ENCODE data around the gene GLIS1. TPM values are rescaled to one million over a fixed set of nuclear protein-coding genes. Genes with fewer than 3 reads are reported as not detected.
"Not testable (repeated sequence)": the region's sequence is repeated elsewhere in the genome, so short reads cannot be mapped to it uniquely, and the experiment has no call there.

GLIS1 gene
- total RNA-seq, 2 experiments from 2014 or later = not detected

DNA sequence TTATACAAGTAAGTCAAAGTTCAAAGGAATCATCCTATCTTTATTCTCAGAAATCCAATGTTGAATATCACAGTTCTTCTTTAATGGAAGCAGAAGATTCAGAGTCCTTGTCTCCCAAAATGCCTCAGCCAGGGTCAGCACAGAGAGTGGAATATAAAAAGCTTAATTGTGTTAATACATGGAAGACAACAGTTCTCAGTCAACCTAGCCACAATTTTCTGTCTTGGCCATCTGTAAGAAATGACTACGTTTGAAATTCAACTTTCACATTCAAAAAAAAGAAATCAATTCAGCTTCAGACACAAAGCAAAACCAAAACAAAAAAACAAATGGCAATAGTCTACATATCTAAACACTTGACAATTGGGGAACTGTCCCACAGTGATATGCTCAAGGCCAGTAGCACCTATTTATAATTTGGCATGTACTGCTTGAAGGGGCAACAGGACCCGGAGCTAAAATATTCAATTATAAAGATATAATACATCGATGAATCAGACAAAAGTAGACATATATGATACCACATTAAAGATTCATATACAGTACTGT, 27.3 kb upstream of the GLIS1 start:
- DNase-seq = no peak
- no peak for ATAC-seq
- H3K4me3 Mint-ChIP-seq = no peak overlapping the region
- H3K36me3 Mint-ChIP-seq (ENCODE audit: low read depth) = peaks cover 61% of the 10 kb centered on the region
- H3K27me3 Mint-ChIP-seq = no peaks in the 10 kb centered on the region
- TF ChIP-seq, protein P1, sequence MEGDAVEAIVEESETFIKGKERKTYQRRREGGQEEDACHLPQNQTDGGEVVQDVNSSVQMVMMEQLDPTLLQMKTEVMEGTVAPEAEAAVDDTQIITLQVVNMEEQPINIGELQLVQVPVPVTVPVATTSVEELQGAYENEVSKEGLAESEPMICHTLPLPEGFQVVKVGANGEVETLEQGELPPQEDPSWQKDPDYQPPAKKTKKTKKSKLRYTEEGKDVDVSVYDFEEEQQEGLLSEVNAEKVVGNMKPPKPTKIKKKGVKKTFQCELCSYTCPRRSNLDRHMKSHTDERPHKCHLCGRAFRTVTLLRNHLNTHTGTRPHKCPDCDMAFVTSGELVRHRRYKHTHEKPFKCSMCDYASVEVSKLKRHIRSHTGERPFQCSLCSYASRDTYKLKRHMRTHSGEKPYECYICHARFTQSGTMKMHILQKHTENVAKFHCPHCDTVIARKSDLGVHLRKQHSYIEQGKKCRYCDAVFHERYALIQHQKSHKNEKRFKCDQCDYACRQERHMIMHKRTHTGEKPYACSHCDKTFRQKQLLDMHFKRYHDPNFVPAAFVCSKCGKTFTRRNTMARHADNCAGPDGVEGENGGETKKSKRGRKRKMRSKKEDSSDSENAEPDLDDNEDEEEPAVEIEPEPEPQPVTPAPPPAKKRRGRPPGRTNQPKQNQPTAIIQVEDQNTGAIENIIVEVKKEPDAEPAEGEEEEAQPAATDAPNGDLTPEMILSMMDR (IDR thresholded peaks at IDR 0.05) = no peak
- ChIA-PET CTCF (interaction anchor here (1.0 to 2.2 kb wide), 2 partner anchors 13 to 194 kb away, joined by 3 to 10 read pairs; no protein-coding TSS in a partner anchor), POLR2A (interaction anchor here (1.2 to 1.4 kb wide), 2 partner anchors 11 to 72 kb away, joined by 4 to 5 read pairs; partner anchors contain the start of gene NDC1)
- H3K4me1 Mint-ChIP-seq (ENCODE audit: low read depth) = peaks cover 21% of the 10 kb centered on the region
- peaks cover 5% of the 10 kb centered on the region for H3K9me3 Mint-ChIP-seq
- H3K27ac Mint-ChIP-seq = peak overlapping the region; percentile 49
- intact Hi-C loops (cut with micrococcal nuclease) = no loop called here

GRCh38 chr1:53765657-53766056, 26.7 kb upstream of the GLIS1 start:
- ATAC-seq (peak; percentile 80), DNase-seq (no peak)
- ChIA-PET CTCF (interaction anchor here (2.2 kb wide), 1 partner anchor 12 kb away, joined by 10 read pairs; no protein-coding TSS in a partner anchor), POLR2A (no interaction called here)
- Mint-ChIP-seq H3K9me3 (peaks cover 5% of the 10 kb centered on the region), H3K27ac (peak overlapping the region; percentile 46), H3K36me3 (ENCODE audit: low read depth) (peaks cover 56% of the 10 kb centered on the region), H3K4me3 (no peak overlapping the region), H3K27me3 (no peaks in the 10 kb centered on the region), H3K4me1 (ENCODE audit: low read depth) (peaks cover 21% of the 10 kb centered on the region)
- TF ChIP-seq, protein P1 (IDR thresholded peaks at IDR 0.05) = no peak
- intact Hi-C loops (cut with micrococcal nuclease) = no loop called here

- ATAC-seq (no peak), DNase-seq (no peak)
- peaks cover 5% of the 10 kb centered on the region for H3K9me3 Mint-ChIP-seq
- no peaks in the 10 kb centered on the region for H3K27me3 Mint-ChIP-seq
- ChIA-PET CTCF (interaction anchor here (1.0 to 3.3 kb wide), 3 partner anchors 10 to 49 kb away, joined by 3 to 19 read pairs (median 4); no protein-coding TSS in a partner anchor), POLR2A (no interaction called here)
- no peak overlapping the region for H3K27ac Mint-ChIP-seq
- H3K4me3 Mint-ChIP-seq = no peak overlapping the region
- peaks cover 52% of the 10 kb centered on the region for H3K36me3 Mint-ChIP-seq (ENCODE audit: low read depth)
- intact Hi-C loops (cut with micrococcal nuclease) = no loop called here
- TF ChIP-seq, protein P1 (IDR thresholded peaks at IDR 0.05) = no peak
- H3K4me1 Mint-ChIP-seq (ENCODE audit: low read depth) = peaks cover 21% of the 10 kb centered on the region
Measured at GRCh38 chr1:53763911-53764310, 24.9 kb upstream of the GLIS1 start.

DNA sequence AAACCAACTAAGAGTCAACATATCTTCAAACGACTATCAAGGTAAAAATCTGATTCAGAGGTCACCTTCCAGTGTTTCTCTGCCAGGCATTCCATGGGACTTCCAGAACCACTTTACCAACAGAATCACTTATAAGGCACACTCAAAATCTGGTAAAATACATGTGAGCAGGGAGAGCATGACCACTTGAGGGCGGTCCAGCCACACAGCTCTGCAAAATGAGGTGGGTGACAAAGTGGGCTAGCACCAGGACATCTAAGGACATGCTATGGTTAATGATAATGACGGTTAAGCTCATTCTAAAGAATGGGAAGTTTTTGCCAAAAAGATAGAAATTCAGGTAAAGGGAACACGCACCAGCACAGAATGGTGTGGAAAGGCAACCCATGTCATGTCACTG, 24.5 kb upstream of the GLIS1 start:
- DNase-seq = no peak
- H3K9me3 Mint-ChIP-seq = peaks cover 5% of the 10 kb centered on the region
- no peaks in the 10 kb centered on the region for H3K27me3 Mint-ChIP-seq
- intact Hi-C loops (cut with micrococcal nuclease) = no loop called here
- no peak overlapping the region for H3K4me3 Mint-ChIP-seq
- TF ChIP-seq, protein P1 (IDR thresholded peaks at IDR 0.05) = no peak
- peaks cover 21% of the 10 kb centered on the region for H3K4me1 Mint-ChIP-seq (ENCODE audit: low read depth)
- POLR2A ChIA-PET = no interaction called here
- H3K36me3 Mint-ChIP-seq (ENCODE audit: low read depth) = peaks cover 48% of the 10 kb centered on the region
- CTCF ChIA-PET = interaction anchor here (3.3 kb wide), 1 partner anchor 10 kb away, joined by 19 read pairs; no protein-coding TSS in a partner anchor
- H3K27ac Mint-ChIP-seq = no peak overlapping the region
- no peak for ATAC-seq

DNA sequence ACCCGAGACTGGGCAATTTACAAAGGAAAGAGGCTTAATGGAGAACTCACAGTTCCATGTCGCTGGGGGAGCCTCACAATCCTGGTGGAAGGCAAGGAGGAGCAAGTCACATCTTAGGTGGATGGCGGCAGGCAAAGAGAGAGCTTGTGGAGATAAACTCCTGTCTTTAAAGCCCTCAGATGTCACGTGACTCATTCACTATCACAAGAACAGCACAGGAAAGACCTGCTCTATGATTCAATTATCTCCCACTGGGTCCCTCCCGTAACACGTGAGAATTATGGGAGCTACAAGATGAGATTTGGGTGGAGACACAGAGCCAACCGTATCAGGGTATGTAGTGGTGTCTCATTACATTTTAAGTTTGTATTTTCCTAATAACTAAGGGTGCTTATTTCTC, 21.5 kb upstream of the GLIS1 start:
- intact Hi-C loops (cut with micrococcal nuclease); ATAC-seq; H3K27me3 Mint-ChIP-seq; H3K27ac Mint-ChIP-seq; H3K9me3 Mint-ChIP-seq; H3K4me1 Mint-ChIP-seq (ENCODE audit: low read depth); CTCF ChIA-PET; DNase-seq; POLR2A ChIA-PET; H3K4me3 Mint-ChIP-seq: not testable (repeated sequence)
- H3K36me3 Mint-ChIP-seq (ENCODE audit: low read depth) = peaks cover 30% of the 10 kb centered on the region

All from activated CD8-positive, alpha-beta T cell treated with anti-CD3 and anti-CD28 coated beads for 36 hours (primary cell).